ENCODE measurements around the gene KRT13. TPM values are rescaled to one million over a fixed set of nuclear protein-coding genes. Genes with fewer than 3 reads are reported as not detected.

KRT13 gene
- total and polyA plus RNA-seq, 4 donors, result 0.13 to 3.7 (median 2.8) TPM; not detected in 1

- no peak overlapping the region for H3K9ac ChIP-seq (ENCODE audit: low read depth in 1 of 2, low read length in 2 of 2)
- WGBS, result 88% methylated on average over 7 of the region's 7 CpGs
- DNase-seq (ENCODE audit: low spot score), result no peak
- H3K27me3 ChIP-seq (ENCODE audit: control insufficient read depth in 4 of 4, insufficient read depth in 4 of 4, low read length in 3 of 4), result peaks cover 0 to 2% (median 0%) of the 10 kb centered on the region in 4 donors
- H3K9me3 ChIP-seq (ENCODE audit: control insufficient read depth in 4 of 4, low read length in 3 of 4), result no peaks in the 10 kb centered on the region
- no peak overlapping the region for H3K27ac ChIP-seq (ENCODE audit: low read depth in 1 of 2, low read length in 2 of 2)
- H3K36me3 ChIP-seq (ENCODE audit: control insufficient read depth in 4 of 4, insufficient read depth in 3 of 4, low read depth in 1 of 4, low read length in 3 of 4), result no peaks in the 10 kb centered on the region
- no peak overlapping the region for H3K4me3 ChIP-seq (ENCODE audit: low read depth in 1 of 3, low read length in 3 of 3)
- no peak for TF ChIP-seq RXRA (IDR thresholded peaks at IDR 0.05)
- TF ChIP-seq ZBTB33 (IDR thresholded peaks at IDR 0.05), result no peak
- TF ChIP-seq NR2F2 (IDR thresholded peaks at IDR 0.05), result no peak
- no peak for TF ChIP-seq JUND (IDR thresholded peaks at IDR 0.05)
- no peak for TF ChIP-seq FOXA2 (IDR thresholded peaks at IDR 0.05)
- no peak for TF ChIP-seq TAF1 (conservative IDR thresholded peaks at IDR 0.05)
- no peak for TF ChIP-seq HNF4A (conservative IDR thresholded peaks at IDR 0.05)
- no peak for TF ChIP-seq SP1 (IDR thresholded peaks at IDR 0.05)
- TF ChIP-seq FOXA1 (IDR thresholded peaks at IDR 0.05), result no peak
- no peak for TF ChIP-seq HNF4G (IDR thresholded peaks at IDR 0.05)
- TF ChIP-seq EGR1 (IDR thresholded peaks at IDR 0.05; ENCODE audit: low read depth in 2 of 2), result no peak
- TF ChIP-seq, protein P1, sequence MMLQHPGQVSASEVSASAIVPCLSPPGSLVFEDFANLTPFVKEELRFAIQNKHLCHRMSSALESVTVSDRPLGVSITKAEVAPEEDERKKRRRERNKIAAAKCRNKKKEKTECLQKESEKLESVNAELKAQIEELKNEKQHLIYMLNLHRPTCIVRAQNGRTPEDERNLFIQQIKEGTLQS (IDR thresholded peaks at IDR 0.05), result no peak
- TF ChIP-seq MAX (IDR thresholded peaks at IDR 0.05), result no peak
- TF ChIP-seq GABPA (IDR thresholded peaks at IDR 0.05 in 1 of 2, conservative IDR thresholded peaks at IDR 0.05 in 1 of 2), result no peak
- no peaks in the 10 kb centered on the region for H3K4me1 ChIP-seq (ENCODE audit: control insufficient read depth in 4 of 4, insufficient read depth in 4 of 4, low read length in 3 of 4)
Measured at GRCh38 chr17:41536741-41537613, 31.6 kb upstream of the KRT13 start.

GRCh38 chr17:41535764-41536481, 30.5 kb upstream of the KRT13 start:
- Histone ChIP-seq H3K9ac (ENCODE audit: low read depth in 1 of 2, low read length in 2 of 2) (no peak overlapping the region), H3K36me3 (ENCODE audit: control insufficient read depth in 4 of 4, insufficient read depth in 3 of 4, low read depth in 1 of 4, low read length in 3 of 4) (no peaks in the 10 kb centered on the region), H3K4me3 (ENCODE audit: low read depth in 1 of 3, low read length in 3 of 3) (no peak overlapping the region), H3K27me3 (ENCODE audit: control insufficient read depth in 4 of 4, insufficient read depth in 4 of 4, low read length in 3 of 4) (peaks cover 0 to 5% (median under 1%) of the 10 kb centered on the region in 4 donors), H3K4me1 (ENCODE audit: control insufficient read depth in 4 of 4, insufficient read depth in 4 of 4, low read length in 3 of 4) (no peaks in the 10 kb centered on the region), H3K9me3 (ENCODE audit: control insufficient read depth in 4 of 4, low read length in 3 of 4) (no peaks in the 10 kb centered on the region), H3K27ac (ENCODE audit: low read depth in 1 of 2, low read length in 2 of 2) (no peak overlapping the region)
- TF ChIP-seq, protein P1 (IDR thresholded peaks at IDR 0.05), result no peak
- TF ChIP-seq FOXA1 (IDR thresholded peaks at IDR 0.05) (no peak), SP1 (IDR thresholded peaks at IDR 0.05) (no peak), EGR1 (IDR thresholded peaks at IDR 0.05; ENCODE audit: low read depth in 2 of 2) (no peak), GABPA (IDR thresholded peaks at IDR 0.05 in 1 of 2, conservative IDR thresholded peaks at IDR 0.05 in 1 of 2) (no peak), HNF4G (IDR thresholded peaks at IDR 0.05) (no peak), YY1 (IDR thresholded peaks at IDR 0.05) (no peak), RAD21 (IDR thresholded peaks at IDR 0.05) (no peak), HNF4A (conservative IDR thresholded peaks at IDR 0.05) (no peak), NR2F2 (IDR thresholded peaks at IDR 0.05) (no peak), FOXA2 (IDR thresholded peaks at IDR 0.05) (no peak)
- TF ChIP-seq, protein P2, sequence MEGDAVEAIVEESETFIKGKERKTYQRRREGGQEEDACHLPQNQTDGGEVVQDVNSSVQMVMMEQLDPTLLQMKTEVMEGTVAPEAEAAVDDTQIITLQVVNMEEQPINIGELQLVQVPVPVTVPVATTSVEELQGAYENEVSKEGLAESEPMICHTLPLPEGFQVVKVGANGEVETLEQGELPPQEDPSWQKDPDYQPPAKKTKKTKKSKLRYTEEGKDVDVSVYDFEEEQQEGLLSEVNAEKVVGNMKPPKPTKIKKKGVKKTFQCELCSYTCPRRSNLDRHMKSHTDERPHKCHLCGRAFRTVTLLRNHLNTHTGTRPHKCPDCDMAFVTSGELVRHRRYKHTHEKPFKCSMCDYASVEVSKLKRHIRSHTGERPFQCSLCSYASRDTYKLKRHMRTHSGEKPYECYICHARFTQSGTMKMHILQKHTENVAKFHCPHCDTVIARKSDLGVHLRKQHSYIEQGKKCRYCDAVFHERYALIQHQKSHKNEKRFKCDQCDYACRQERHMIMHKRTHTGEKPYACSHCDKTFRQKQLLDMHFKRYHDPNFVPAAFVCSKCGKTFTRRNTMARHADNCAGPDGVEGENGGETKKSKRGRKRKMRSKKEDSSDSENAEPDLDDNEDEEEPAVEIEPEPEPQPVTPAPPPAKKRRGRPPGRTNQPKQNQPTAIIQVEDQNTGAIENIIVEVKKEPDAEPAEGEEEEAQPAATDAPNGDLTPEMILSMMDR (IDR thresholded peaks at IDR 0.05; ENCODE audit: low read depth, low read length, missing input control), result no peak
- TF ChIP-seq, protein P3, sequence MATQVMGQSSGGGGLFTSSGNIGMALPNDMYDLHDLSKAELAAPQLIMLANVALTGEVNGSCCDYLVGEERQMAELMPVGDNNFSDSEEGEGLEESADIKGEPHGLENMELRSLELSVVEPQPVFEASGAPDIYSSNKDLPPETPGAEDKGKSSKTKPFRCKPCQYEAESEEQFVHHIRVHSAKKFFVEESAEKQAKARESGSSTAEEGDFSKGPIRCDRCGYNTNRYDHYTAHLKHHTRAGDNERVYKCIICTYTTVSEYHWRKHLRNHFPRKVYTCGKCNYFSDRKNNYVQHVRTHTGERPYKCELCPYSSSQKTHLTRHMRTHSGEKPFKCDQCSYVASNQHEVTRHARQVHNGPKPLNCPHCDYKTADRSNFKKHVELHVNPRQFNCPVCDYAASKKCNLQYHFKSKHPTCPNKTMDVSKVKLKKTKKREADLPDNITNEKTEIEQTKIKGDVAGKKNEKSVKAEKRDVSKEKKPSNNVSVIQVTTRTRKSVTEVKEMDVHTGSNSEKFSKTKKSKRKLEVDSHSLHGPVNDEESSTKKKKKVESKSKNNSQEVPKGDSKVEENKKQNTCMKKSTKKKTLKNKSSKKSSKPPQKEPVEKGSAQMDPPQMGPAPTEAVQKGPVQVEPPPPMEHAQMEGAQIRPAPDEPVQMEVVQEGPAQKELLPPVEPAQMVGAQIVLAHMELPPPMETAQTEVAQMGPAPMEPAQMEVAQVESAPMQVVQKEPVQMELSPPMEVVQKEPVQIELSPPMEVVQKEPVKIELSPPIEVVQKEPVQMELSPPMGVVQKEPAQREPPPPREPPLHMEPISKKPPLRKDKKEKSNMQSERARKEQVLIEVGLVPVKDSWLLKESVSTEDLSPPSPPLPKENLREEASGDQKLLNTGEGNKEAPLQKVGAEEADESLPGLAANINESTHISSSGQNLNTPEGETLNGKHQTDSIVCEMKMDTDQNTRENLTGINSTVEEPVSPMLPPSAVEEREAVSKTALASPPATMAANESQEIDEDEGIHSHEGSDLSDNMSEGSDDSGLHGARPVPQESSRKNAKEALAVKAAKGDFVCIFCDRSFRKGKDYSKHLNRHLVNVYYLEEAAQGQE (IDR thresholded peaks at IDR 0.05), result no peak
- WGBS, result 68% methylated on average over 15 of the region's 15 CpGs
- no peak for DNase-seq (ENCODE audit: low spot score)
